ENCODE results near the gene ACCS. TPM values are rescaled to one million over a fixed set of nuclear protein-coding genes. Genes with fewer than 3 reads are reported as not detected.

The ACCS gene
- total and polyA plus RNA-seq, 3 donors from 2014 or later: 33.4 to 65.4 (median 63.0) TPM

- no peaks in the 10 kb centered on the region for H3K9me3 ChIP-seq
- H3K27ac ChIP-seq: peak within 1 kb of the TSS; percentile 55 to 70
- WGBS, 2 donors: 0 to 1% methylated on average over 22 to 83 of the region's 83 CpGs
- TF ChIP-seq CTCF (IDR thresholded peaks at IDR 0.05) (peak; percentile 84 to 96 (median 92)), POLR2A (IDR thresholded peaks at IDR 0.05) (no peak)
- peak; percentile 91 for DNase-seq
- H3K4me3 ChIP-seq: peak within 1 kb of the TSS; percentile 83 to 90
- intact Hi-C loops (cut with DNase I; ENCODE audit: low total_unique reads): loop anchor here (10.0 kb wide), 1 partner anchor 439 kb away; no protein-coding TSS in a partner anchor
- no peaks in the 10 kb centered on the region for H3K27me3 ChIP-seq
- peaks cover 8% of the 10 kb centered on the region for H3K4me1 ChIP-seq
- H3K36me3 ChIP-seq (ENCODE audit: low read depth, missing control alignments): no peaks in the 10 kb centered on the region
Measured at GRCh38 chr11:44095506-44096359, 29.7 kb downstream of the ACCS start, which contains the start of gene EXT2. EXT2 (plus strand) TSS chr11:44095678; CDS start chr11:44107713, 12,035 bp downstream.

DNA sequence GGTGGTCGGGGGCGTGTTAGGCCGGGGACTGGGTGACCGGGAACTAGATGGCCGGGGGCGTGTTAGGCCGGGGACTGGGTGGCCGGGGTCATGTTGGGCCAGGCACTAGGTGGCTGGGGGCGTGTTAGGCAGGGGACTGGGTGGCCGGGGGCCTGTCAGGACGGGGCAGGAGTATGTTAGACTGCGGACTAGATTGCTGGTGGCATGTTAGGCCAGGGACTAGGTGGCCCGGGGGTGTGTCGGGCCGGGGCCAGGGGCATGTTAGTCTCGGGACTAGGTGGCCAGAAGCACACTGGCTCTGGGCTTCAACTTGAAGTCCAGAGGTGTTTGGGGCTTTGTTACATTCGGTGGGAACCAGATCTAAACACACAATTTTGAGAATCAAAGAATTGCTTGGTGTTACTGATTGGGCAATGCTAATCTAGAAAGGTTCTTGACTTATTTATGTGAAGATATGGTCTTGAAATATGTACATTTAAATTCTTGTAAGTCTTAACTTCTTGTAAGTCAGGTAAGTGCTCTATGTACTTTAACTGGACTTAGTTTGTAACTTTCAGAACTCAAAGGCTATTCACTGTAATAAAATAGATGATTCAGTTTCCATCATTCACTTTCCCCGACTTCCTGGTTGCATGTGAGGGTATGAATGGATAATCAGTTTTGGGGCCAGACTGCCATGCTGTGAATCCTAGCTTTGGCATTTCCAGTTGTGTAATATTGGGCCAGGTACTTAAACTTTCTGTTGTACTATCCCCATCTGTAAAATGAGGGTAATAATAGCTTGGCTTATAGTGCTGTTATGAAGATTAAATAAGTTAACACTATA is 30.5 kb downstream of the ACCS start:
- no peak for TF ChIP-seq CTCF (IDR thresholded peaks at IDR 0.05)
- no peak for TF ChIP-seq POLR2A (IDR thresholded peaks at IDR 0.05)
- intact Hi-C loops (cut with DNase I; ENCODE audit: low total_unique reads): loop anchor here (10.0 kb wide), 1 partner anchor 438 kb away; no protein-coding TSS in a partner anchor
- Histone ChIP-seq H3K27me3 (no peaks in the 10 kb centered on the region), H3K4me1 (peaks cover 8% of the 10 kb centered on the region), H3K36me3 (ENCODE audit: low read depth, missing control alignments) (no peaks in the 10 kb centered on the region), H3K9me3 (no peaks in the 10 kb centered on the region), H3K27ac (no peak overlapping the region), H3K4me3 (peak overlapping the region; percentile 83 to 90)
- WGBS, 2 donors: 8 to 13% methylated on average over 16 to 18 of the region's 18 CpGs
- DNase-seq: no peak

DNA sequence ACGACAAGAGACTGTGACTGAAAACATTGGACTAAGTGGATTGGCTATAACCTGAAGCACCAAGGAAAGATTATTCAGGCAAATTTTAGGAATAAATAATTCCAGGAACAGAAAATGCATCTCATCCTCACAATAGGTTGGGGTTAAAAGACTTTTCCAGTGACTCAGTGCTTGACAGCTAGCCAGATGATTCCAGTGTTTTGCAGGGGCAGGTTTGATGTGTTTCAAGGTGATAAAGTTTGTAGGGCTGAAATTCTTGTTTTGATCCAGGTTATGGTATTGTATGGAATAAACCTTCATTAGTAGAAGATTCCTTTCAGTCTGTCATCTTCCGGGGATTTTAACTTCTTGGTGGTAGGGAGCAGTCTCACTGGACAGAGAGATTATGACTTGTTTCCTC is 31.8 kb downstream of the ACCS start:
- H3K4me1 ChIP-seq: peaks cover 8% of the 10 kb centered on the region
- 80 to 86% methylated on average over 2 of the region's 2 CpGs for WGBS, 2 donors
- no peaks in the 10 kb centered on the region for H3K9me3 ChIP-seq
- no peak for DNase-seq
- intact Hi-C loops (cut with DNase I; ENCODE audit: low total_unique reads): loop anchor here (10.0 kb wide), 1 partner anchor 437 kb away; no protein-coding TSS in a partner anchor
- TF ChIP-seq CTCF (IDR thresholded peaks at IDR 0.05) (no peak), POLR2A (IDR thresholded peaks at IDR 0.05) (no peak)
- no peak overlapping the region for H3K4me3 ChIP-seq
- no peak overlapping the region for H3K27ac ChIP-seq
- no peaks in the 10 kb centered on the region for H3K36me3 ChIP-seq (ENCODE audit: low read depth, missing control alignments)
- H3K27me3 ChIP-seq: no peaks in the 10 kb centered on the region

GRCh38 chr11:44101098-44101497 is 35.0 kb downstream of the ACCS start:
- Histone ChIP-seq H3K36me3 (ENCODE audit: low read depth, missing control alignments) (no peaks in the 10 kb centered on the region), H3K9me3 (no peaks in the 10 kb centered on the region), H3K27me3 (no peaks in the 10 kb centered on the region), H3K4me3 (no peak overlapping the region), H3K4me1 (peaks cover 8% of the 10 kb centered on the region), H3K27ac (no peak overlapping the region)
- TF ChIP-seq CTCF (IDR thresholded peaks at IDR 0.05): no peak
- TF ChIP-seq POLR2A (IDR thresholded peaks at IDR 0.05): no peak
- DNase-seq: no peak
- intact Hi-C loops (cut with DNase I; ENCODE audit: low total_unique reads): no loop called here
- WGBS, 2 donors: 76 to 90% methylated on average over 2 of the region's 2 CpGs

Data from testis (tissue), 3 donors.